GM18868 (cell line): ENCODE measurements around the gene LCLAT1.

Experiments
- ATAC-seq: cut with Tn5 transposase; IDR thresholded peaks from one replicate; pipeline ENCODE4 v1.9.1; 2021; ENCODE audit warnings: mild to moderate bottlenecking, moderate library complexity; ENCODE audit not compliant: unreplicated experiment

Gene LCLAT1

GRCh38 chr2:30689496-30690125 is 242.6 kb downstream of the LCLAT1 start:
- no peak for ATAC-seq

GRCh38 chr2:30690126-30690561 is 243.1 kb downstream of the LCLAT1 start:
- ATAC-seq = no peak

- no peak for ATAC-seq
These were observed 244.3 kb downstream of the LCLAT1 start for GRCh38 chr2:30691091-30691947.

- ATAC-seq = no peak
These were observed 245.1 kb downstream of the LCLAT1 start for GRCh38 chr2:30691948-30692828.

GRCh38 chr2:30692829-30693275 is 245.8 kb downstream of the LCLAT1 start:
- no peak for ATAC-seq
